Vagina (tissue), 2 donors: ENCODE measurements around the gene UBE2I. TPM values are rescaled to one million over a fixed set of nuclear protein-coding genes. Genes with fewer than 3 reads are reported as not detected.

Source experiments
- DNase-seq, 2 donors: peaks; one replicate each; pipeline ENCODE4 v3.0.0-alpha.2; 2017; ENCODE audit errors: extremely low spot score in 2 of 2
- H3K27ac ChIP-seq: fragments of 200-600 bp; sonication (generic); one replicate; pipeline ENCODE4 v1.5.1; 2019
- H3K27me3 ChIP-seq: fragments of 200-600 bp; sonication (generic); one replicate; pipeline ENCODE4 v1.5.1; 2019
- H3K36me3 ChIP-seq, 2 donors: fragments of 200-600 bp; sonication (generic); one replicate each; pipeline ENCODE4 v1.5.1; 2017 to 2019
- H3K4me1 ChIP-seq: fragments of 200-600 bp; sonication (generic); one replicate; pipeline ENCODE4 v1.5.1; 2019
- H3K4me3 ChIP-seq, 2 donors: fragments of 200-600 bp; sonication (generic); 1 replicate in 1 of 2; 2 replicates in 1 of 2; pipeline ENCODE4 v1.5.1; 2016 to 2019
- H3K9me3 ChIP-seq: fragments of 200-600 bp; sonication (generic); one replicate; pipeline ENCODE4 v1.5.1; 2019
- POLR2A ChIP-seq, 2 donors: fragments of 450-650 bp; IDR thresholded peaks; one replicate each; pipeline ENCODE4 v1.6.1; 2017; ENCODE audit warnings: antibody characterized with exemption in 2 of 2, mild to moderate bottlenecking in 2 of 2, moderate library complexity in 2 of 2
- POLR2AphosphoS5 ChIP-seq, 2 donors: sonication (generic); formaldehyde crosslinking; IDR thresholded peaks; one replicate each; pipeline ENCODE4 v1.9.0; 2017; ENCODE audit warnings: antibody characterized with exemption in 2 of 2, mild to moderate bottlenecking in 2 of 2, low read depth in 1 of 2; ENCODE audit not compliant: insufficient read depth in 1 of 2
- intact Hi-C: fragments of 100-400 bp; cut with DNase I; formaldehyde crosslinking; loops from one replicate; pipeline ENCODE4 v1.15.1; 2023
- total RNA-seq: library from RNA; depleted of rRNA; stranded (reverse); fragments of >200 nt; gene quantifications from one replicate; pipeline ENCODE4 v1.2.3, GENCODE V29; 2016
- TF ChIP-seq, protein P1 (sequence below), 3 experiments: fragments of 450-650 bp in 2 of 3; fragments of 200-600 bp in 1 of 3; sonication (generic) in 1 of 3; IDR thresholded peaks; one replicate each; pipeline ENCODE4 v1.5.1; 2017 to 2019; ENCODE audit warnings: antibody characterized with exemption in 3 of 3, mild to moderate bottlenecking in 2 of 3, moderate library complexity in 2 of 3

UBE2I gene
- total RNA-seq, 1 donor from 2014 or later: 51.3 TPM

GRCh38 chr16:1354815-1355540 lies 45.5 kb downstream of the UBE2I start:
- Histone ChIP-seq H3K4me3 (no peak overlapping the region), H3K36me3 (peaks cover 0 to 2% of the 10 kb centered on the region in 2 donors), H3K27ac (no peak overlapping the region), H3K27me3 (no peaks in the 10 kb centered on the region), H3K9me3 (no peaks in the 10 kb centered on the region), H3K4me1 (peaks cover 31% of the 10 kb centered on the region)
- intact Hi-C loops: no loop called here
- DNase-seq: no peak
- TF ChIP-seq POLR2A (IDR thresholded peaks at IDR 0.05) (no peak), POLR2AphosphoS5 (IDR thresholded peaks at IDR 0.05; ENCODE audit: insufficient read depth in 1 of 2, low read depth in 1 of 2) (no peak)
- TF ChIP-seq, protein P1, sequence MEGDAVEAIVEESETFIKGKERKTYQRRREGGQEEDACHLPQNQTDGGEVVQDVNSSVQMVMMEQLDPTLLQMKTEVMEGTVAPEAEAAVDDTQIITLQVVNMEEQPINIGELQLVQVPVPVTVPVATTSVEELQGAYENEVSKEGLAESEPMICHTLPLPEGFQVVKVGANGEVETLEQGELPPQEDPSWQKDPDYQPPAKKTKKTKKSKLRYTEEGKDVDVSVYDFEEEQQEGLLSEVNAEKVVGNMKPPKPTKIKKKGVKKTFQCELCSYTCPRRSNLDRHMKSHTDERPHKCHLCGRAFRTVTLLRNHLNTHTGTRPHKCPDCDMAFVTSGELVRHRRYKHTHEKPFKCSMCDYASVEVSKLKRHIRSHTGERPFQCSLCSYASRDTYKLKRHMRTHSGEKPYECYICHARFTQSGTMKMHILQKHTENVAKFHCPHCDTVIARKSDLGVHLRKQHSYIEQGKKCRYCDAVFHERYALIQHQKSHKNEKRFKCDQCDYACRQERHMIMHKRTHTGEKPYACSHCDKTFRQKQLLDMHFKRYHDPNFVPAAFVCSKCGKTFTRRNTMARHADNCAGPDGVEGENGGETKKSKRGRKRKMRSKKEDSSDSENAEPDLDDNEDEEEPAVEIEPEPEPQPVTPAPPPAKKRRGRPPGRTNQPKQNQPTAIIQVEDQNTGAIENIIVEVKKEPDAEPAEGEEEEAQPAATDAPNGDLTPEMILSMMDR (IDR thresholded peaks at IDR 0.05): no peak

- no peaks in the 10 kb centered on the region for H3K27me3 ChIP-seq
- no peaks in the 10 kb centered on the region for H3K9me3 ChIP-seq
- intact Hi-C loops: no loop called here
- H3K4me3 ChIP-seq: no peak overlapping the region
- TF ChIP-seq, protein P1 (IDR thresholded peaks at IDR 0.05): no peak
- TF ChIP-seq POLR2A (IDR thresholded peaks at IDR 0.05) (no peak), POLR2AphosphoS5 (IDR thresholded peaks at IDR 0.05; ENCODE audit: insufficient read depth in 1 of 2, low read depth in 1 of 2) (no peak)
- peaks cover 24% of the 10 kb centered on the region for H3K4me1 ChIP-seq
- no peak overlapping the region for H3K27ac ChIP-seq
- no peaks in the 10 kb centered on the region for H3K36me3 ChIP-seq
- no peak for DNase-seq
Observed at GRCh38 chr16:1355591-1355990, 46.2 kb downstream of the UBE2I start.

- intact Hi-C loops: no loop called here
- no peak overlapping the region for H3K4me3 ChIP-seq
- TF ChIP-seq POLR2A (IDR thresholded peaks at IDR 0.05) (no peak), POLR2AphosphoS5 (IDR thresholded peaks at IDR 0.05; ENCODE audit: insufficient read depth in 1 of 2, low read depth in 1 of 2) (no peak)
- TF ChIP-seq, protein P1 (IDR thresholded peaks at IDR 0.05): no peak
- no peak overlapping the region for H3K27ac ChIP-seq
- peaks cover 0 to 4% of the 10 kb centered on the region in 2 donors for H3K36me3 ChIP-seq
- H3K4me1 ChIP-seq: peaks cover 18% of the 10 kb centered on the region
- H3K9me3 ChIP-seq: no peaks in the 10 kb centered on the region
- DNase-seq: no peak
- no peaks in the 10 kb centered on the region for H3K27me3 ChIP-seq
Observed at GRCh38 chr16:1356061-1356900, 46.8 kb downstream of the UBE2I start.

- no peak for DNase-seq
- Histone ChIP-seq H3K27ac (no peak overlapping the region), H3K4me3 (no peak overlapping the region), H3K4me1 (peaks cover 7% of the 10 kb centered on the region), H3K36me3 (peaks cover 0 to 20% of the 10 kb centered on the region in 2 donors), H3K9me3 (no peaks in the 10 kb centered on the region), H3K27me3 (no peaks in the 10 kb centered on the region)
- intact Hi-C loops: no loop called here
- TF ChIP-seq POLR2A (IDR thresholded peaks at IDR 0.05) (no peak), POLR2AphosphoS5 (IDR thresholded peaks at IDR 0.05; ENCODE audit: insufficient read depth in 1 of 2, low read depth in 1 of 2) (no peak)
- TF ChIP-seq, protein P1 (IDR thresholded peaks at IDR 0.05): no peak
Observed at GRCh38 chr16:1357906-1358566, 48.6 kb downstream of the UBE2I start.
